ENCODE results near the gene WNK3.
A peak's percentile ranks its signal among the peaks of the same experiment; 100 is the strongest.
"Not testable (repeated sequence)": the region's sequence is repeated elsewhere in the genome, so short reads cannot be mapped to it uniquely, and the experiment has no call there.

The WNK3 gene

DNA sequence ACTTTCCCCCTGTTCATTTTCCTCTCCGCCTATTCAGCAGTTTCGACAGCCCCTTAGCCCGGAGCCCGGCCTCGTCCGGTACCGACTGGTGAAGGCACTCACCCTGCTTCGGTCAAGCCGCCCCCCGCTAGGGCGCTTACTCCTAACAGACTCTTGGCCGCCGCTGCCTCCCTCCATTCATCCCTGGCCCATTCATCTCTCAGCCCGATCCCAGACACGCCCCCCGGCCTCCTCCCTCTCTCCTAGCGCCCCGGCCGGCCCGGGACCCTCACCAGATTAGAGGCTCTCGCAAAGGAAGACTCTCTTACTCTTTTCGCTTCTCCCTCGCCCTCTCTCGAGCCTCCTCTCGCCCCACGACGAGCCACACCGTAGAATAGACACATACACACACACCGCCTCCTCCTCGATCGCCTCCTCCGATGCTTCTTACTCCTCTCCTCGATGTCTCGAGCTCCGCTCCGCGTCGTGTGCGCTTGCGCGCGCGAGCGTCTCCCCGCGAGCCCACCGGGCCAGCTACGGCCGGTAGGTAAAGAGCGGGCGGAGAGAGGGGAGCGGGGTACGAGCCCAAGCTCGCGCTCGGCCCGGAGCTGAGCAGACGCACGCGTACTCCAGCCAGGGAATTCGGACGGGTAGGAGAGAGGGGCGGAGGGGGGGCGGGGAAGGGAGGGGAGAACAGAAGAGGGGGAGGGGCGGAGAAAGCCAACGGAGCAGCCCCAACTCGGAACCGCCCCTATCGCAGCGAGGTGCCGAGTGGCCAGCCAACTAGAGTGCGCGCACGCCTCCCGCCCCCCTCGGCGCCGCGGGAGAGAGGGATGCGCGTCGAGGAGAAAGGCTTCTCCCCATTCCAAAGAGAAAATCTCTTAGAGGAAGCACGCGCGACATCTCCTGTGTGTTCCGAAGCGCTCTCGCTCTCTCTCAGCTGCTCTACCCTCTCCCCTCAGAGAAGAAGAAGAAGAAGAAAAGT, at the start of gene WNK3:
Gene WNK3 (minus strand): TSS at position 633 of the 964 bp plus-strand sequence.
- peak; percentile 32 for DNase-seq (ENCODE audit: low read depth, low spot score)

DNA sequence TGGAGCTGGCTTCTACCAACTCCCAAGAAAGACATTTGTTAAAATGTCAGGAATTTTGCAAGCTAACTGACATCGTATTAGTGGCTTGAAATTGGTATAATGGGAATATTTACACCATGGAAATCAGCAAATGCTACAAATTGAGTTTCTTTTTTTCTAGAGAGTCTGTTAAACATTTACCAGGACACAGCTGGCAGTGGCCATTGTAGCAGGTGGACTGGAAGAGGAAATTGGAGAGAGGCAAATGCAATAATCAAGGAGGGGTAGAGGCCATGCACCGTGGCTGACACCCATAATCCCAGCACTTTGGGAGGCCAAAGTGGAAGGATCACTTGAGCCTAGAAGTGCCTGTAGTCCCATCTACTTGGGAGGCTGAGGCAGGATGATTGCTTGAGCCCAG, 49.4 kb upstream of the WNK3 start:
- no peak for DNase-seq (ENCODE audit: low read depth, low spot score)

GRCh38 chrX:54397113-54397512, 39.3 kb upstream of the WNK3 start:
- DNase-seq (ENCODE audit: low read depth, low spot score): no peak

- no peak for DNase-seq (ENCODE audit: low read depth, low spot score)
These were observed 28.5 kb upstream of the WNK3 start for GRCh38 chrX:54386314-54386713.

GRCh38 chrX:54384661-54385060, 26.8 kb upstream of the WNK3 start:
- not testable (repeated sequence) for DNase-seq (ENCODE audit: low read depth, low spot score)

GRCh38 chrX:54359408-54359807, 1.6 kb upstream of the WNK3 start:
- no peak for DNase-seq (ENCODE audit: low read depth, low spot score)

DNA sequence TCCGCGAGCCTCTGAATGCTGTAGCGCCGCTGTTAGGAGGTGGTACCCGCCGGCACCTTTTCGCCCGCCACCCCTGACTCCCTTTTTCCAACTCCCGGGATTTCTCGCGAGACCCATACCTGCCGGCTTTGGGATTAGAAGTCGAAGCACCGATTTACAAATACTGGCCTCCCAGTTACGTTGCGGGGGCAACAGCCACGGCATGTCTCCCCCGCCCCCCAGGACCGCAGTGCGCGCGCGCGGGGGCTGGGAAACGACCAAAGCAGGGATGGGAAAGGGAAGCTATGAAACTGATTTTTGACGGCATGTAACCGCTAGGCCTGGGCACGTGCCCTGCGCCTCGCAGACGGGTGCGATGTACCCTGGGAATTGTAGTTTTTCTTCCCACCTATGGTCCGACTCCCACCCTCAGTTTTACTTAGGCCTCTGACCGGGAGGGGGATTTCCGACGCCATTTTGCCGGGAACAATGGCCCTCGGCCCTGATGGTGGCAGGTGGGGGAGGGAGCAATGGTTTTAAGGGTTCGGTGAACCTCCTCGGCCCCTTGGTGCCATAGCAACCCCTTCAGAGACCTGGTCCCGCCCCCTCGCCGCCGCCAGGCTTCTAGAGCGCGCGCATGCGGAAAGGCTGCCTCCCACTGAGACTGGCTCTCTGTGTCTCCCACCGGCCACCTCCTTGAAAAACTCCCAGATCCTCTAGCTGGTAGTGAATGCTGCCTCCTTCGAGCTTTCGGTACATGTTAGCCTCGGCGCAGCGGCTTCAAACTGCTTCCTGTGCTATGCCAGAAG, 772 bp upstream of the WNK3 start:
- DNase-seq (ENCODE audit: low read depth, low spot score): peak; percentile 26

DNA sequence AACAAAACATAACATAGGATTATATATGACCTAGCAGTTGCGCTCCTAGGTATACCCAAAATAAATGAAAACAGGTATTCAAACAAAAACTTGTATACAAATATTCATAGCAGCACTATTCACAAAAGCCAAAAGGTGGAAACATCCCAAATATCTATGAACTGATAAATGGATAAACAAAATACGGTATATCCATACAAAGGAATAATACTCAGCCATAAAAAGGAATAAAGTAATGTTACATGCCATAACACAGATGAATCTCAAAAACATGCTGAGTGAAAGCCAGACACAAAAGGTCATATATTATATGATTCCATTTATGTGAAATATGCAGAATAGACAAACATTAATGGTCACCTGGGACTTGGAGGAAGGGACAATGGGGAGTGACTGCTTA, 5.2 kb downstream of the WNK3 start:
- DNase-seq (ENCODE audit: low read depth, low spot score): no peak

- DNase-seq (ENCODE audit: low read depth, low spot score): not testable (repeated sequence)
These were observed 20.5 kb downstream of the WNK3 start for GRCh38 chrX:54337383-54337782.

DNA sequence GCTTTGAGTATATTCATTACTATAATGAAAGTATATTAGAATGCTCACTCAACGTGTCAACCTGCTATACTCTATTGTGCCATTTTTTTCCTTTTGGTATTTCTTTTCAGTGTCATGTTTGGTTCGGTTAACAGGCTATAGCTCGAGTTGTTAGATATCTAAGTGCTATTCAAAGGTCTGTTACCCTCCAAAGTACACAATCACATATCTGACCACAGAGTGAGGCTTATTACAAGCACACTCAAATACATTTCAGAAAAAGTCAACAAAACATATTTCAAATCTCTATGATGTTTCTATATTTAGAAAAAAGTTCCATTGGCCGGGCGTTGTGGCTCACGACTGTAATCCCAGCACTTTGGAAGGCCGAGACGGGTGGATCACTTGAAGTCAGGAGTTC, 32.8 kb downstream of the WNK3 start:
- DNase-seq (ENCODE audit: low read depth, low spot score): no peak

DNA sequence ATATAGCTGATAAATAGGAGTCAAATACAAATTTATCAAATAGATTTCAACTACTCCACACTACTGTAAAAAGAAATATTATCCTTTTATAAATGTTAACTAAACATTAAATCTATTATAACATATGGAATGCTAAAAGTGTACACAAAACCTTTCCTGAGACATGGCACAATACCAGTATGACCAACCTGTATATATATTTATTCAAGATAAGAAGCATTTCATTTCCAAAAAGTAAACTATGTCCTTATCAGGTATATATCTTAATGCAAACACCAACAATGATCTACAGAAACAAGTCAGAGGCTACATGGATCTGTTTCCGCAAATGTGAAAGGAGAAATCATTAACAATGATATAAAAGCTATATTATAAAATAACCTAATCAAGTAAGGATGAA, 37.8 kb downstream of the WNK3 start:
- no peak for DNase-seq (ENCODE audit: low read depth, low spot score)

DNA sequence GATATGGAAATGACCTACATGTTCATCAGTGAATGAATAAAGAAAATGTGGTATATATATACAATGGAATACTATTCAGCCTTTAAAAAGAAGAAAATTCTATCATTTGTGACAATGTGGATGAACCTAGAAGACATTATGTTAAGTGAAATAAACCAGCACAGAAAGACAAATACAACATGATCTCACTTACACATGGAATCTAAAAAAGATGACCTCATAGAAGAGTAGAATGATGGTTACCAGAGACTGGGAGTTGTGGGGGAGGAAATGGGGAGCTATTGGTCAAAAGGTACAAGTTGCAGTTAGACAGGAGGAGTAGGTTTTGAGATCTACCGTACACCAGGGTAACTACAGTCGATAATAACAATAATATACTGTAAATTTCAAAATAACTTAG, 51.5 kb downstream of the WNK3 start:
- no peak for DNase-seq (ENCODE audit: low read depth, low spot score)

- DNase-seq (ENCODE audit: low read depth, low spot score): no peak
These were observed 56.3 kb downstream of the WNK3 start for GRCh38 chrX:54301516-54301915.

- no peak for DNase-seq (ENCODE audit: low read depth, low spot score)
These were observed 63.5 kb downstream of the WNK3 start for GRCh38 chrX:54294306-54294705.

GRCh38 chrX:54292755-54293154, 65.1 kb downstream of the WNK3 start:
- DNase-seq (ENCODE audit: low read depth, low spot score): no peak

DNA sequence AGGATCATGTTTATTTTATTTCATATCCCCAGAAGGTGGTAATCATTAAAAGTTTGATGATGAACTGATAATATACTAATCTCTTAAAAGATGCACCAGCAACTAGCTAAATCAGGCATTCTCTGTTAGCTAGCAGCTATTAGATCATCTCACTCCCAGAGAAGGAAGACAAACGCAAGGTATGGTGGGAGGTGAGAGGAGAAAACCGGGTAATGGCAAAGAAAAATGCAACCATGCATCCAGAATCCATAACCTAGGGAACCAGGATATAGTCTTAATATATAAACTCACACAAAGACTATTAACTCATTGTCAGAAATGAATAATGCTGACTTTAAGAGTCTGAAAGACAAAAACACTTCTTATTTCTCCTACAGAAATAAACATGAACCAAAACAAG, 66.1 kb downstream of the WNK3 start:
- DNase-seq (ENCODE audit: low read depth, low spot score): no peak

DNA sequence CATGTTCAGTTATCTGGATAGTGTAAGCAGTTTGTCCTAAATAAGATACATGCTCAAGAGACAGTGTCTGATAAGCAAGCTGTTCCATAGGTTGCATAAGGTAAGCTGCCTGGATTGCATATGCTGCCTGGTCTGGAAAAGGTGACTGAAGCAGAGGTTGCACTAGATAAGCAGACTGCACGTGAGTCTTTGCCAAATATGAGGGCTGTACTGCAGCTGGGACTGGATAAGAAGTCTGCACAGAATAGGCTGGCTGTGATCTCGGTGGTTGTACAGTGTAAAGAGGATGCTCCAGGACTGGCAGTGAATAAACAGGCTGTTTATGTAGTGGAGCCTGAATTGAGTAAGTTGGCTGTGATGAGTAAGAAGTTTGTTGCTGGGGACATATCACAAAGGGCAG, 68.9 kb downstream of the WNK3 start:
- DNase-seq (ENCODE audit: low read depth, low spot score): no peak

DNA sequence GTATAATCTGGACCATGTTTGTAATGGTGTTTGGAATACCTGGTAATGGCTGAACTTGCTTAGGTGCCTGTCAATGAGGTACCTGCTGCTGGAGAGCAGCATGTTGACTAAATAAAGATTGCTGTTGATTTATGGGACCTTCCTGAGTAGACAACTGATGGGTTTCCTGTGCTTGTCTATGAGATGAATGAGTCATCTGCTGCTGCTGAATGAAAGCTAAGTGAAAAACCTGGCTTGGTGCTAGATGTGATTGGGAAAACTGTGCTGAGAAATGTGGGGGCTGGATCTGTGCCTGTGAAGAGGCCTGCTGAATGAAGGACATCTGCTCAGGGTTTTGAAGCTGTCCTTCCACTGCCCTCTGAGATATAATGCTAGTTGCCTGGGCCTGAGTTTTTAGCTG, 69.6 kb downstream of the WNK3 start:
- no peak for DNase-seq (ENCODE audit: low read depth, low spot score)

DNA sequence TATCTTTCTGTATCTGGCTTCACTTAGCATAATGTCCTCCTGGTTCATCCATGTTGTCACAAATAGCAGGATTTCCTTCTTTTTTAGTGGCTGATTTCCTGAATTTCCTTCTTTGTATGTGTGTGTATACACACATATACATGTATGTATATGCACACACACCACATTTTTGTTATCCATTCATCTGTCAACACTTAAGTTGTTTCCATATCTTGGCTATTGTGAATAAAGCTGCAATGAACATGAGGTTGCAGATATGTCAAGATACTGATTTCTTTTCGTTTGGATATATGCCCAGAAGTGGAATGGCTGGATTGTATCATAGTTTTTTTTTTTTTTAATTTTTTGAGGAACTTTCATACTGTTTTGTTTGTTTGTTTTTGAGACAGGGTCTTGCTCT, 76.2 kb downstream of the WNK3 start:
- no peak for DNase-seq (ENCODE audit: low read depth, low spot score)

DNA sequence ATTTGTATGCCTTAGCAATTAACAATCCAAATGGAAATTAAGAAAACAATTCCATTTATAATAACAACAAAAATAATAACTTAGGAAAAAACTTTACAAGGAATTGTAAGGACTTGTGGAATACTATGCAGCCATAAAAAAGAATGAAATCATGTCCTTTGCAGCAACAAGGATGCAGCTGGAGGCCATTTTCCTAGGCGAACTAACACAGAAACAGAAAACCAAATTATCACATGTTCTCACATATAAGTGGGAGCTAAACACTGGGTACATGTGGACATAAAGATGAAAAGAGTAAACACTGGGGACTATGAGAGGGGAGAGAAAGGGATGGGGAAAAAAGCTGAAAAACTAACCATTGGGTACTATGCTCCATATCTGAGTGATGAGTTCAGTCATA, 77.4 kb downstream of the WNK3 start:
- DNase-seq (ENCODE audit: low read depth, low spot score): no peak

DNA sequence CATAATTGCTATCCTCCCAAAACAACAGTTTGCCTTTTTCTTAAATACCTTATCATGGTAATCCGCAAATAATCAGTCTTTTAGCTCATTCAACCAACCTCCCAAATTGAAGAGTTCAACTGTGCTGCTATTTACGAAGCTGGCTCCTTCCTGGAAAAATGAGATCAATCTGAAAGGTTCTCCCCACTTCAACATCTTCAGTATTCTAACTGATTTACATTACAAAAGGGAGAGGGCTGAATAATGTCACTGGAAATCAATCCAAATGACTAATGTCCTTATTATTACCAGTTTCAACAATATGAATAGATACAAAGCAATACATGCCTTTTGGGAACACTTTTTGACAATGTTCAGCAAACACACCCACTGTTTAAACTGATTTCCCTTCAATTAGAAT, 86.2 kb downstream of the WNK3 start:
- DNase-seq (ENCODE audit: low read depth, low spot score): no peak

GRCh38 chrX:54248309-54248708, 109.5 kb downstream of the WNK3 start:
- no peak for DNase-seq (ENCODE audit: low read depth, low spot score)

GRCh38 chrX:54246866-54247265, 111.0 kb downstream of the WNK3 start:
- DNase-seq (ENCODE audit: low read depth, low spot score): no peak

Data from smooth muscle cell of the brain vasculature (primary cell).